ENCODE data around the gene PFN3. TPM values are rescaled to one million over a fixed set of nuclear protein-coding genes. Genes with fewer than 3 reads are reported as not detected.

PFN3 gene
- total and polyA plus RNA-seq, 12 donors = not detected

DNA sequence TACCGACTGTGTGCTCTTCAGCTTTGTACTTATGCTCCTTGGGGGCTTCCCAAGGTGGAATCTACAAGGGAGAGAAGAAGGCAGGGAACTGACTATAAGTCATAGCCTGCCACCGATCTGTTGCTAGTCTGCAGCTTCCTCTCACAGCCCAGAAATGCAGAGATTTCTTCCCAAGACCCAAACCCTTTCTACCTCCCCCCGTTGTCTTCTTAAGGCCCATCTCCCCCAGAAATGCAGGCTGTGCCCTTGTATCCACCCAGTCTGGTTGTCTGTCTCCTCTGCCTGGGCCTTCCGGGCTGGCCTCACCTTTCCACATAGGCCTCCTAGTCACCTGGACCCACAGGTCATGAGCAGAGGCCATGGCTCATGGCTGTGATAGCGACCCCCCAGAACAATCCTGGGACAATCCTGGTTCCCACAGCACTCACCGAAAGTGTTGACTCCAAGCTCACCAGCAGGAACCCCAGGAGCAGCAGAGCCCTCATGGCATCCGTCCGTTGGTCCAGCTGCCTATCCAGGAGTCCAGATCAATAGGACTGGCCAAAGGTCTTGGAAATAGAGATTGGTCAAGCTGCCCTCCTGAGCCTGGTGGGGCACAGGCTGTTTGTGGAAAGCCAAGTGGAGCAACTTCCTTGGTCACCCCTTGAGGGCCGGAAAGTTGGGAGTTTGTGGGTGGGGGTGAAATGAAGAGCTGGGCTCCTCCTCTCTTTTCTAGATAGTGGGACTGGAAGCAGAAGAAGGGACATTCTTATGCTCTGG is 8.8 kb upstream of the PFN3 start, which contains the start of gene F12:
Gene F12, minus strand, starts transcription at position 522 of the 759 bp plus-strand sequence. Its CDS starts 37 bp downstream, at position 485.
- Histone ChIP-seq H3K36me3 (replicated peaks in 1 of 2) (no peaks in the 10 kb centered on the region), H3K4me3 (no peak within 1 kb of the TSS), H3K4me1 (replicated peaks in 1 of 2) (peaks cover 1 to 6% of the 10 kb centered on the region in 2 donors), H3K9me3 (replicated peaks in 1 of 3) (no peaks in the 10 kb centered on the region), H3K27ac (no peak within 1 kb of the TSS), H3K27me3 (no peaks in the 10 kb centered on the region)
- TF ChIP-seq, protein P1, sequence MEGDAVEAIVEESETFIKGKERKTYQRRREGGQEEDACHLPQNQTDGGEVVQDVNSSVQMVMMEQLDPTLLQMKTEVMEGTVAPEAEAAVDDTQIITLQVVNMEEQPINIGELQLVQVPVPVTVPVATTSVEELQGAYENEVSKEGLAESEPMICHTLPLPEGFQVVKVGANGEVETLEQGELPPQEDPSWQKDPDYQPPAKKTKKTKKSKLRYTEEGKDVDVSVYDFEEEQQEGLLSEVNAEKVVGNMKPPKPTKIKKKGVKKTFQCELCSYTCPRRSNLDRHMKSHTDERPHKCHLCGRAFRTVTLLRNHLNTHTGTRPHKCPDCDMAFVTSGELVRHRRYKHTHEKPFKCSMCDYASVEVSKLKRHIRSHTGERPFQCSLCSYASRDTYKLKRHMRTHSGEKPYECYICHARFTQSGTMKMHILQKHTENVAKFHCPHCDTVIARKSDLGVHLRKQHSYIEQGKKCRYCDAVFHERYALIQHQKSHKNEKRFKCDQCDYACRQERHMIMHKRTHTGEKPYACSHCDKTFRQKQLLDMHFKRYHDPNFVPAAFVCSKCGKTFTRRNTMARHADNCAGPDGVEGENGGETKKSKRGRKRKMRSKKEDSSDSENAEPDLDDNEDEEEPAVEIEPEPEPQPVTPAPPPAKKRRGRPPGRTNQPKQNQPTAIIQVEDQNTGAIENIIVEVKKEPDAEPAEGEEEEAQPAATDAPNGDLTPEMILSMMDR (IDR thresholded peaks at IDR 0.05) = no peak
- TF ChIP-seq POLR2A (IDR thresholded peaks at IDR 0.05) = no peak
- WGBS, 4 donors = 80 to 92% (median 87%) methylated on average over 7 to 9 of the region's 9 CpGs
- intact Hi-C loops (cut with DNase I) = no loop called here
- no peak for DNase-seq

DNA sequence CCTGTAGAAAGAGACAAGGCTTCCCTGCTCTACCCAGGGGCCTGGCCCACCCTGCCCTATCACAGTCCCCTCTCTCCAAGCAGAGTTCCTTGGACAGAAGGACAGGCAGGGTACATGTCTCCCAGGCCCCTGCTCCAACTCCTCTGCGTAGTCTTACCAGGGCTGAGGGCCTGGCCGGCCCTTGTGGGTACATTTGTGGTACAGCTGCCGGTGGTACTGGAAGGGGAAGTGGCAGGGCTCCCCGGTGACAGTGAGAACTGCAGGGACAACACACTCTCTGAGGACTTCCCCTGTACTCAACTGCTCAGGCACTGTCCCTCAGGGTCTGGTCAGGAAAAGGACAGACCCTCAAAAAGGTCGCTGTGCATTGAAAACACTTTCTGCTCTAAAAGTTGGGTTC is 5.3 kb upstream of the PFN3 start:
- TF ChIP-seq POLR2A (IDR thresholded peaks at IDR 0.05) = no peak
- TF ChIP-seq, protein P1 (IDR thresholded peaks at IDR 0.05) = no peak
- peaks cover 32% of the 10 kb centered on the region for H3K27me3 ChIP-seq
- no peaks in the 10 kb centered on the region for H3K36me3 ChIP-seq (replicated peaks in 1 of 2)
- 73 to 84% (median 79%) methylated on average over 3 to 5 of the region's 5 CpGs for WGBS, 4 donors
- peaks cover 13 to 27% of the 10 kb centered on the region in 2 donors for H3K4me1 ChIP-seq (replicated peaks in 1 of 2)
- H3K9me3 ChIP-seq (replicated peaks in 1 of 3) = no peaks in the 10 kb centered on the region
- no peak overlapping the region for H3K27ac ChIP-seq
- H3K4me3 ChIP-seq = no peak overlapping the region
- intact Hi-C loops (cut with DNase I) = loop anchor here in 1 of 2 donors (2.0 kb wide), 1 partner anchor 49 kb away; no protein-coding TSS in a partner anchor
- no peak for DNase-seq

DNA sequence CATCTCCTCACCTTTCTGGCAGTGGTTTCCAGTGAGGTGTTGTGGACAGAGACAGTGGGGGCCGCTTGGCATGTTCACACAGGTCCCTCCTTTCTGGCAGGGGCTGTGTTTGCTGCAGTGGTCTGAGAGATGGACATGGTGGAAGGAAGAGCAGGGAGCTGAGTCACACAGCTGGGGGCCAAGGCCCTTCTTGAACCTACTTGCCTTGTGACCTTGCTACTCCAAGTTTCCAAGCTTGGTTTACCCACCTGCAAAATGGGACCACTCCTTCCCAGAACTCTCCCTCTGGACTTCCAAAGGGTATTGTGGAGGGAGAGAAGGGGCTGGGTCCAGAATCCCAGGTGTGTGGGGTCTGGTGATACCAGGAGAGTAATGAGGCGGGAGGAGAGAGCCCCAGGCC is 4.9 kb upstream of the PFN3 start:
- TF ChIP-seq POLR2A (IDR thresholded peaks at IDR 0.05) = no peak
- TF ChIP-seq, protein P1 (IDR thresholded peaks at IDR 0.05) = no peak
- intact Hi-C loops (cut with DNase I) = loop anchor here in 1 of 2 donors (2.0 kb wide), 1 partner anchor 49 kb away; no protein-coding TSS in a partner anchor
- H3K4me1 ChIP-seq (replicated peaks in 1 of 2) = peaks cover 13 to 27% of the 10 kb centered on the region in 2 donors
- WGBS, 4 donors = 72 to 94% (median 84%) methylated on average over 2 of the region's 2 CpGs
- peaks cover 37% of the 10 kb centered on the region for H3K27me3 ChIP-seq
- no peak for DNase-seq
- no peak overlapping the region for H3K27ac ChIP-seq
- H3K36me3 ChIP-seq (replicated peaks in 1 of 2) = no peaks in the 10 kb centered on the region
- no peaks in the 10 kb centered on the region for H3K9me3 ChIP-seq (replicated peaks in 1 of 3)
- no peak overlapping the region for H3K4me3 ChIP-seq

DNA sequence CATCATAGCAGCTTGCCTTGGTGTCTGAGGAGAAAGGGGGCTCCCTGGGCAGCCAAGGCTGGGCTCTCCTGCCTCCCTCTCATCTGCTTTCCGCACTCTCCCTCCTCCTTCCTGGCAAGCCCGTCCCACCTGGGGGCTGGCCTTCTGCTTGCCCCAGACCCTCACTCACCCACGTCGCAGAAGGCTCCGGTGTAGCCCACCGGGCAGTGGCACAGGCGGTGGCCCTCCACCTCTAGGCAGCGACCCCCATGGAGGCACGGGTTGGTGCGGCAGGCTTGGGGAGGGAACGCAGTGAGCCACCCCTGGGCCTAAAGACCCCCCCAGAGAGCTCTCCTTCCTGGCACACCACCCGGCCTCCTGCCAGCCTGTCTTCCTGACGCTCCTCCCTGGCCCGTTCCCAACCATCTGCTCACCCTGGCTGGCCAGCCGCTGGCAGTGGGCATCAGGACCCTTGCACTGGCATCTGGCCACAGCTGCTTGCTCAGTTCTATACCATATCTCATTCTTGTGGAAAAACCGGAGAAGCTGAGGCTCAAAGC is 4.2 kb upstream of the PFN3 start:
- Histone ChIP-seq H3K27me3 (peaks cover 43% of the 10 kb centered on the region), H3K4me3 (peak overlapping the region in 1 of 4 donors; percentile 54), H3K27ac (no peak overlapping the region), H3K36me3 (replicated peaks in 1 of 2) (no peaks in the 10 kb centered on the region), H3K9me3 (replicated peaks in 1 of 3) (no peaks in the 10 kb centered on the region), H3K4me1 (replicated peaks in 1 of 2) (peaks cover 13 to 27% of the 10 kb centered on the region in 2 donors)
- TF ChIP-seq POLR2A (IDR thresholded peaks at IDR 0.05) = no peak
- TF ChIP-seq, protein P1 (IDR thresholded peaks at IDR 0.05) = no peak
- intact Hi-C loops (cut with DNase I) = loop anchor here in 1 of 2 donors (2.0 kb wide), 1 partner anchor 50 kb away; no protein-coding TSS in a partner anchor
- peak in 1 of 7 donors; percentile 22 for DNase-seq
- 19 to 33% (median 32%) methylated on average over 8 to 16 of the region's 16 CpGs for WGBS, 4 donors

Data from adrenal gland (tissue), 12 donors.